ENCODE measurements around the gene HIVEP3. TPM values are rescaled to one million over a fixed set of nuclear protein-coding genes. Genes with fewer than 3 reads are reported as not detected.

Gene HIVEP3
- total RNA-seq, 6 experiments from 2014 or later: 1.4 to 3.9 (median 2.2) TPM

DNA sequence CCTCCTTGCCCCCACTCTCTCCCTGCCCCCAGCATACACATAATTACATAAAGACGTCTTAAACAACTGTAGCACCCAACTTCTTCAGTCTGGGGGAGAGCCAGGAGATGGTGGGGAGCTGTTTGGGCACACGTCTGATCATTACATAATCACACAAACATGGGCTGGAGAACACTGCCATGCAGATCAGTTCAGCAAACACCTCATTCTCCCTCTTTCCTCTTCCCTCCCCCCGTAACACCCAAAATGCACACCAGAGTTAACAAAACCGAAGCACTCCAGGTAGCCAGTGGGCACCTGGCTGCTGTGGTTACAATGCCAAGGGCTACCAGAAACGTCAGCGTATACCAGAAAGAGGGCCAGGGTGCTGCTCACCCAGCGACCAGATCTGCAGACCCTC is 1.6 kb downstream of the HIVEP3 start:
- Histone ChIP-seq H3K4me1 (peaks cover 0 to 5% (median 0%) of the 10 kb centered on the region in 4 donors), H3K27me3 (no peaks in the 10 kb centered on the region), H3K9me3 (no peaks in the 10 kb centered on the region), H3K27ac (no peak overlapping the region), H3K36me3 (no peaks in the 10 kb centered on the region), H3K4me3 (no peak overlapping the region)
- TF ChIP-seq, protein P1, sequence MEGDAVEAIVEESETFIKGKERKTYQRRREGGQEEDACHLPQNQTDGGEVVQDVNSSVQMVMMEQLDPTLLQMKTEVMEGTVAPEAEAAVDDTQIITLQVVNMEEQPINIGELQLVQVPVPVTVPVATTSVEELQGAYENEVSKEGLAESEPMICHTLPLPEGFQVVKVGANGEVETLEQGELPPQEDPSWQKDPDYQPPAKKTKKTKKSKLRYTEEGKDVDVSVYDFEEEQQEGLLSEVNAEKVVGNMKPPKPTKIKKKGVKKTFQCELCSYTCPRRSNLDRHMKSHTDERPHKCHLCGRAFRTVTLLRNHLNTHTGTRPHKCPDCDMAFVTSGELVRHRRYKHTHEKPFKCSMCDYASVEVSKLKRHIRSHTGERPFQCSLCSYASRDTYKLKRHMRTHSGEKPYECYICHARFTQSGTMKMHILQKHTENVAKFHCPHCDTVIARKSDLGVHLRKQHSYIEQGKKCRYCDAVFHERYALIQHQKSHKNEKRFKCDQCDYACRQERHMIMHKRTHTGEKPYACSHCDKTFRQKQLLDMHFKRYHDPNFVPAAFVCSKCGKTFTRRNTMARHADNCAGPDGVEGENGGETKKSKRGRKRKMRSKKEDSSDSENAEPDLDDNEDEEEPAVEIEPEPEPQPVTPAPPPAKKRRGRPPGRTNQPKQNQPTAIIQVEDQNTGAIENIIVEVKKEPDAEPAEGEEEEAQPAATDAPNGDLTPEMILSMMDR (IDR thresholded peaks at IDR 0.05): no peak
- no peak for TF ChIP-seq POLR2A (IDR thresholded peaks at IDR 0.05)
- WGBS (ENCODE audit: insufficient coverage, low coverage, low lambda C conversion rate, missing lambda C conversion rate): 42% methylated on average over 6 of the region's 7 CpGs
- intact Hi-C loops (cut with DNase I): no loop called here
- ATAC-seq (no peak), DNase-seq (no peak)

DNA sequence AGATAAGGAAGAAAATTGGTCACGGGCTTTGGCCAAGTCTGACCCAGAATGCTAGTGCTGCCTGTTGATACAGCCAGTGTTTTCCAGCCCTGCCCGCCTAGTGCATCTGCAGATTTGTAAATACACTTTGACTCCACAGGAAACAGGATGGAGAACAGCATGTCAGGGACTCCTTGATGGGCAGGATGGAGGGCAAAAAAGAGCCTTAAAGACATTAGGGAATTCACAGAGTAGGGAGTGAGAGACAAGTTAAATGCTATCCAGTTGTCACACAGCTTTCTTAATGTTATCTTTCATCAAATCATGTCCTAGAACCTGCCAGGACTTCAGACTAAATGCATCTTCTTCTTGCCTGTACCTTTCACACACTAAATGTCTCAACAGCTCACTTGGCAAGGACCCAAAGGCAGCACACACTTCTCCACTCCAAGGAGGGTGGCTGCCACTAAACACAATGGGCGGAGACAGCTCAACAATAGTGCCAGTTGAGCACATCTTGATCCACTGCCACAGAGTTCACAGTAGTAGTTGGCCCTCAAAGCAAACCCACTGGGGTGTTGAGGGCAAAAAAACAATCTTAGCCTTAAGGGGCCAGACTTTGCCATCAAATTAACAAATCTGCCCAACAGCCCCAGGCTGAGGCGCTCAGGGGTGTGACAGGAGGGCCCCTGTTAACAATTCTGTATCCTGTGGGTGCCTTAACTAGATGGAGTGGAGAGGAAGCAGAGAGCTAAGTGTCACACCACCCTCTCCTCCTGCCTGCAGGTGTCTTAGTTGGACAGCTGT is 2.7 kb downstream of the HIVEP3 start:
- DNase-seq: no peak
- no peak overlapping the region for H3K27ac ChIP-seq
- TF ChIP-seq, protein P1 (IDR thresholded peaks at IDR 0.05): no peak
- TF ChIP-seq POLR2A (IDR thresholded peaks at IDR 0.05): no peak
- no peaks in the 10 kb centered on the region for H3K36me3 ChIP-seq
- peaks cover 0 to 5% (median 0%) of the 10 kb centered on the region in 4 donors for H3K4me1 ChIP-seq
- ATAC-seq: no peak
- H3K4me3 ChIP-seq: no peak overlapping the region
- H3K9me3 ChIP-seq: no peaks in the 10 kb centered on the region
- WGBS (ENCODE audit: insufficient coverage, low coverage, low lambda C conversion rate, missing lambda C conversion rate): 55% methylated on average over 3 of the region's 4 CpGs
- intact Hi-C loops (cut with DNase I): no loop called here
- H3K27me3 ChIP-seq: no peaks in the 10 kb centered on the region

DNA sequence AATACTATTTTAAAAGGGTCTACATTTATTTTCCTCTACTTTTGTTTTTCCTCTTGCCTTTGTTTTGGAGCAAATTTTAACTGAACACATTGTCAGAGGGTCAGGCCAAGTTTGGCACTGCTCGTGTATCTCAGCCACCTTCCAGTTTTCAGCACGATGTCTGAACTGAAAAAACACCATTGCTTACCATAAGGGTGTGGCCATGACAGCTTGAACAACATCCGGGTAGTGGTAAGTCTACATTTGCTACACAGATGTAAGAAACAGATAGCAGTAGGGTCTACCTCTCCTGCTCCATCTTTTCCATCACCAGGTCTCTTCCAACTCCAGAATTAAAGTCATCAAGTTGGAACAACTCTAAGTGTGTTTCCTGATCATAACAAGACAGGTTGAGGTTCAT is 4.2 kb downstream of the HIVEP3 start:
- DNase-seq: no peak
- Histone ChIP-seq H3K4me3 (no peak overlapping the region), H3K36me3 (no peaks in the 10 kb centered on the region), H3K9me3 (no peaks in the 10 kb centered on the region), H3K27me3 (no peaks in the 10 kb centered on the region), H3K4me1 (peaks cover 0 to 5% (median 0%) of the 10 kb centered on the region in 4 donors), H3K27ac (no peak overlapping the region)
- TF ChIP-seq POLR2A (IDR thresholded peaks at IDR 0.05): no peak
- TF ChIP-seq, protein P1 (IDR thresholded peaks at IDR 0.05): no peak
- 69% methylated on average over 3 of the region's 3 CpGs for WGBS (ENCODE audit: insufficient coverage, low coverage, low lambda C conversion rate, missing lambda C conversion rate)
- no peak for ATAC-seq
- intact Hi-C loops (cut with DNase I): no loop called here

DNA sequence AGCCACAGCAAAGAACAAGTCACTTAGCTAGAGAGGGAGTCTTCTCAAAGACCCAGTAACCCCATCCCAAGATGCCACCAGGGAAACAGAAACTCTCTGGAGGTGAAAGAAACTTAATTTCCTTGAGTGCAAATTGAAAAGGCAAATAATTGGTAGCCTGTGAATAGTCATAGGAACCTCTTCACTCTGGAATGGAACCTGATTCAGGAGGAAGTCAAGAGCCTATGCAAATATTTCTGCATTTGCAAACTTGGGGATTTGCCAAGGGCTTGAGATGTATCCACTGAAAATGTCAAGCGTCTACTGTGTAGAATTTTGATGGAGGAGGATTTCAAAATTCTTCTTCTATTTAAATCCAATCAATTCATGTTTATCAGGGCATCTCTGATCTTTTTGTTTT is 5.7 kb downstream of the HIVEP3 start:
- H3K4me3 ChIP-seq: no peak overlapping the region
- H3K9me3 ChIP-seq: no peaks in the 10 kb centered on the region
- H3K4me1 ChIP-seq: peaks cover 0 to 5% (median 0%) of the 10 kb centered on the region in 4 donors
- H3K27ac ChIP-seq: no peak overlapping the region
- intact Hi-C loops (cut with DNase I): no loop called here
- WGBS (ENCODE audit: insufficient coverage, low coverage, low lambda C conversion rate, missing lambda C conversion rate): 100% methylated on average over 1 of the region's 1 CpG
- ATAC-seq: no peak
- no peaks in the 10 kb centered on the region for H3K36me3 ChIP-seq
- no peaks in the 10 kb centered on the region for H3K27me3 ChIP-seq
- no peak for DNase-seq
- no peak for TF ChIP-seq POLR2A (IDR thresholded peaks at IDR 0.05)
- TF ChIP-seq, protein P1 (IDR thresholded peaks at IDR 0.05): no peak

Measured in right lobe of liver (tissue), 6 donors.